HepG2 (cell line): Measurements from ENCODE around the gene NINL. TPM values are rescaled to one million over a fixed set of nuclear protein-coding genes. Genes with fewer than 3 reads are reported as not detected.
A peak's percentile ranks its signal among the peaks of the same experiment; 100 is the strongest.

Source experiments
- ARID4A ChIP-seq: sonication (generic); formaldehyde crosslinking; IDR thresholded peaks from 2 replicates; pipeline ENCODE4 v1.5.0; 2020; ENCODE audit warnings: mild to moderate bottlenecking, missing genetic modification reagents, borderline replicate concordance
- EHMT2 ChIP-seq: fragments of 200-600 bp; sonication (generic); IDR thresholded peaks from 2 replicates; pipeline ENCODE4 v1.7.0; 2017; ENCODE audit warnings: antibody characterized with exemption, low read depth, low read length, borderline replicate concordance
- FOXC1 ChIP-seq: sonication (generic); formaldehyde crosslinking; IDR thresholded peaks from 2 replicates; pipeline ENCODE4 v1.8.0; 2022; ENCODE audit warnings: mild to moderate bottlenecking, missing genetic modification reagents, borderline replicate concordance
- GATAD1 ChIP-seq: IDR thresholded peaks from 2 replicates; pipeline ENCODE4 v1.6.1; 2016; ENCODE audit warnings: missing genetic modification reagents, missing compliant biosample characterization
- JUNB ChIP-seq: sonication (generic); formaldehyde crosslinking; IDR thresholded peaks from 2 replicates; pipeline ENCODE4 v1.8.0; 2022; ENCODE audit warnings: missing genetic modification reagents, mild to moderate bottlenecking, borderline replicate concordance
- MYC ChIP-seq: sonication (generic); formaldehyde crosslinking; IDR thresholded peaks from 2 replicates; pipeline ENCODE4 v1.9.0; 2021; ENCODE audit warnings: missing genetic modification reagents, borderline replicate concordance
- SMARCC2 ChIP-seq: fragments of 450-650 bp; IDR thresholded peaks from 2 replicates; pipeline ENCODE4 v1.6.1; 2017; ENCODE audit warnings: antibody characterized with exemption, mild to moderate bottlenecking
- SOX6 ChIP-seq, 2 experiments: fragments of 450-650 bp in 1 of 2; sonication (generic) in 1 of 2; formaldehyde crosslinking in 1 of 2; IDR thresholded peaks; 2 replicates each; pipeline versions ENCODE4 v1.4.0 to v1.6.1; 2017 to 2020; ENCODE audit warnings: antibody characterized with exemption in 1 of 2, mild to moderate bottlenecking in 1 of 2, missing genetic modification reagents in 1 of 2
- TFDP1 ChIP-seq: IDR thresholded peaks from 2 replicates; pipeline ENCODE4 v1.6.1; 2016; ENCODE audit warnings: missing compliant biosample characterization, missing genetic modification reagents, borderline replicate concordance
- ZNF138 ChIP-seq: sonication (generic); formaldehyde crosslinking; IDR thresholded peaks from 2 replicates; pipeline ENCODE4 v1.5.0; 2020; ENCODE audit warnings: mild to moderate bottlenecking, low read depth, missing genetic modification reagents
- ZNF274 ChIP-seq: sonication (generic); formaldehyde crosslinking; IDR thresholded peaks from 2 replicates; pipeline ENCODE4 v1.5.1; 2020; ENCODE audit warnings: mild to moderate bottlenecking, missing genetic modification reagents
- ZNF564 ChIP-seq: sonication (generic); formaldehyde crosslinking; IDR thresholded peaks from 2 replicates; pipeline ENCODE4 v1.8.1; 2023; ENCODE audit warnings: mild to moderate bottlenecking, missing genetic modification reagents
- ZNF674 ChIP-seq: sonication (generic); formaldehyde crosslinking; IDR thresholded peaks from 2 replicates; pipeline ENCODE4 v1.5.0; 2020; ENCODE audit warnings: low read depth, mild to moderate bottlenecking, missing genetic modification reagents
- polyA plus RNA-seq, 8 experiments: library from polyadenylated mRNA; depleted of rRNA in 3 of 8; stranded (reverse) in 7 of 8; unstranded in 1 of 8; fragments of >200 nt; fragmentation: Illumina TruSeq in 4 of 8; extraction: Trizol in 4 of 8; gene quantifications; 2 replicates each; pipeline versions ENCODE4 v1.2.1 to v1.2.3, GENCODE V29; 2011 to 2016; ENCODE audit warnings: low read depth in 4 of 8, missing spikeins in 1 of 8, mixed read lengths in 1 of 8; ENCODE audit not compliant: insufficient read depth in 1 of 8
- total RNA-seq, 5 experiments: library from RNA; depleted of rRNA; stranded (reverse); fragments of >200 nt; fragmentation: Illumina TruSeq; extraction: Trizol; gene quantifications; 2 replicates each; pipeline ENCODE4 v1.2.3, GENCODE V29; 2016; ENCODE audit warnings: low read depth in 1 of 5
- TF ChIP-seq, protein P1 (sequence below): sonication (generic); formaldehyde crosslinking; IDR thresholded peaks from 2 replicates; pipeline ENCODE4 v1.5.0; 2020; ENCODE audit warnings: mild to moderate bottlenecking, missing genetic modification reagents
- TF ChIP-seq, protein P2 (sequence below): sonication (generic); formaldehyde crosslinking; conservative IDR thresholded peaks from 2 replicates; pipeline ENCODE4 v1.4.0; 2020; ENCODE audit warnings: missing genetic modification reagents
- TF ChIP-seq, protein P3 (sequence below): sonication (generic); formaldehyde crosslinking; IDR thresholded peaks from 2 replicates; pipeline ENCODE4 v1.5.0; 2020; ENCODE audit warnings: missing genetic modification reagents, mild to moderate bottlenecking, borderline replicate concordance

NINL gene
- total and polyA plus RNA-seq, 2 of the 13 experiments (the other 11 are each of a cell fraction or from before 2014, with no cell fraction given): 32.3 to 34.3 TPM

DNA sequence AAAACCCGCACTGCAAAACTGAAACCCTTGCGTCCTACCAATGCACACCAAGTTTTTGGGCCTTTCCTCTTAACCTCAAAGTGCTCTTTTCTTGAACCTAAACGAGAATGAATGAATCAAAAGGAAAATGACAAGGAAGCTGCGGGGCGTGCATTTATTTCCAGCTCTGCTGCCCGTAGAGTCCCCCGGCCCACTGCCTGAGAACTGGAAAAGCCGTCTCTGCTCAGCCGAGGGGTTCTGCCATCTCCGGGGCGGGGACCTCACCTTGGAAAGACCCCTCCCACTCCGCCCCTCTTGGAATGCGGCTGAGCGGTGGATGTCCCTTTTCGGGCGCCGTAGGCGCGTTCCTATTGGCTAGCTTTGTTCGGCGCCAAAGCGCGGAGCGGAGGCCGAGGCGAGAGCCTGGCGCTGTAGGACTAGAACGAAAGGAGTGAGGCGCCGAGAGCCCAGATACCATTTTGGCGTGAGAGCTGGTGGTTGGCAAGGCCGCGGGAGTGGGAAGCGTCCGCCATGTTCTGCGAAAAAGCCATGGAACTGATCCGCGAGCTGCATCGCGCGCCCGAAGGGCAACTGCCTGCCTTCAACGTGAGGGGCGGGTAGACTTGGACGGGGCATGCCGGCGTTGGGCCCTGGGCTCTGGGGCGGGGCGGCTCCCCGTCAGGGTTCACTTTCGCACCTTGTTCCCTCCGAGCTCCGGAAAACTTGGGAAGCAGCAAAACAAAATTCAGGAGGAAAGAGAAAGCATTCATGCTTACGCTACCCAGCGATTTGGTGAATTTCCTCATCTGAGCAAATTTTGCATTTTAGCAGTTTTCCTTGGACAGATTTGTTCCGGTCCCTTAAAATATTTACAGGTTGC is 177.8 kb downstream of the NINL start, which contains the start of gene GINS1 (continued):
- TF ChIP-seq, protein P1, sequence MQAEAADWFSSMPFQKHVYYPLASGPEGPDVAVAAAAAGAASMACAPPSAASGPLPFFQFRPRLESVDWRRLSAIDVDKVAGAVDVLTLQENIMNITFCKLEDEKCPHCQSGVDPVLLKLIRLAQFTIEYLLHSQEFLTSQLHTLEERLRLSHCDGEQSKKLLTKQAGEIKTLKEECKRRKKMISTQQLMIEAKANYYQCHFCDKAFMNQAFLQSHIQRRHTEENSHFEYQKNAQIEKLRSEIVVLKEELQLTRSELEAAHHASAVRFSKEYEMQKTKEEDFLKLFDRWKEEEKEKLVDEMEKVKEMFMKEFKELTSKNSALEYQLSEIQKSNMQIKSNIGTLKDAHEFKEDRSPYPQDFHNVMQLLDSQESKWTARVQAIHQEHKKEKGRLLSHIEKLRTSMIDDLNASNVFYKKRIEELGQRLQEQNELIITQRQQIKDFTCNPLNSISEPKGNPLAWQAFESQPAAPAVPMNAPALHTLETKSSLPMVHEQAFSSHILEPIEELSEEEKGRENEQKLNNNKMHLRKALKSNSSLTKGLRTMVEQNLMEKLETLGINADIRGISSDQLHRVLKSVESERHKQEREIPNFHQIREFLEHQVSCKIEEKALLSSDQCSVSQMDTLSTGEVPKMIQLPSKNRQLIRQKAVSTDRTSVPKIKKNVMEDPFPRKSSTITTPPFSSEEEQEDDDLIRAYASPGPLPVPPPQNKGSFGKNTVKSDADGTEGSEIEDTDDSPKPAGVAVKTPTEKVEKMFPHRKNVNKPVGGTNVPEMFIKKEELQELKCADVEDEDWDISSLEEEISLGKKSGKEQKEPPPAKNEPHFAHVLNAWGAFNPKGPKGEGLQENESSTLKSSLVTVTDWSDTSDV (CRISPR knock-in tag): peak; percentile 98
- TF ChIP-seq ZNF564 (CRISPR knock-in tag) (peak; percentile 95), EHMT2 (peak; percentile 69), TFDP1 (peak; percentile 100), JUNB (CRISPR knock-in tag) (0 out of 2 replicates have a peak, but pooled peaks have one; percentile 64), ZNF674 (CRISPR knock-in tag) (0 out of 2 replicates have a peak, but pooled peaks have one; percentile 58), GATAD1 (CRISPR knock-in tag) (peak; percentile 99), ARID4A (CRISPR knock-in tag) (peak; percentile 100), ZNF274 (peak; percentile 96), SMARCC2 (no peak), FOXC1 (CRISPR knock-in tag) (peak; percentile 97), MYC (CRISPR knock-in tag) (peak; percentile 98), SOX6 (IDR thresholded peaks at IDR 0.05) (no peak), SOX6 (CRISPR knock-in tag; IDR thresholded peaks at IDR 0.05) (peak; percentile 87), ZNF138 (CRISPR knock-in tag) (peak; percentile 99; the same call in 1 of the 2 replicates)
- TF ChIP-seq, protein P2, sequence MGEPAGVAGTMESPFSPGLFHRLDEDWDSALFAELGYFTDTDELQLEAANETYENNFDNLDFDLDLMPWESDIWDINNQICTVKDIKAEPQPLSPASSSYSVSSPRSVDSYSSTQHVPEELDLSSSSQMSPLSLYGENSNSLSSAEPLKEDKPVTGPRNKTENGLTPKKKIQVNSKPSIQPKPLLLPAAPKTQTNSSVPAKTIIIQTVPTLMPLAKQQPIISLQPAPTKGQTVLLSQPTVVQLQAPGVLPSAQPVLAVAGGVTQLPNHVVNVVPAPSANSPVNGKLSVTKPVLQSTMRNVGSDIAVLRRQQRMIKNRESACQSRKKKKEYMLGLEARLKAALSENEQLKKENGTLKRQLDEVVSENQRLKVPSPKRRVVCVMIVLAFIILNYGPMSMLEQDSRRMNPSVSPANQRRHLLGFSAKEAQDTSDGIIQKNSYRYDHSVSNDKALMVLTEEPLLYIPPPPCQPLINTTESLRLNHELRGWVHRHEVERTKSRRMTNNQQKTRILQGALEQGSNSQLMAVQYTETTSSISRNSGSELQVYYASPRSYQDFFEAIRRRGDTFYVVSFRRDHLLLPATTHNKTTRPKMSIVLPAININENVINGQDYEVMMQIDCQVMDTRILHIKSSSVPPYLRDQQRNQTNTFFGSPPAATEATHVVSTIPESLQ (CRISPR knock-in tag): no peak
- TF ChIP-seq, protein P3, sequence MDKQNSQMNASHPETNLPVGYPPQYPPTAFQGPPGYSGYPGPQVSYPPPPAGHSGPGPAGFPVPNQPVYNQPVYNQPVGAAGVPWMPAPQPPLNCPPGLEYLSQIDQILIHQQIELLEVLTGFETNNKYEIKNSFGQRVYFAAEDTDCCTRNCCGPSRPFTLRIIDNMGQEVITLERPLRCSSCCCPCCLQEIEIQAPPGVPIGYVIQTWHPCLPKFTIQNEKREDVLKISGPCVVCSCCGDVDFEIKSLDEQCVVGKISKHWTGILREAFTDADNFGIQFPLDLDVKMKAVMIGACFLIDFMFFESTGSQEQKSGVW (CRISPR knock-in tag): 0 out of 2 replicates have a peak, but pooled peaks have one; percentile 83
